Esophagus muscularis mucosa (tissue), 4 donors: Measurements from ENCODE around the gene MANBA.

ENCODE experiments used
- EP300 ChIP-seq: sonication (generic); formaldehyde crosslinking; IDR thresholded peaks from one replicate; pipeline ENCODE4 v1.6.1; 2017; ENCODE audit warnings: antibody characterized with exemption
- POLR2A ChIP-seq: fragments of 450-650 bp; IDR thresholded peaks from one replicate; pipeline ENCODE4 v1.6.1; 2017; ENCODE audit warnings: antibody characterized with exemption, moderate library complexity, mild to moderate bottlenecking, low read depth
- TF ChIP-seq, protein P1 (sequence below), 3 experiments: fragments of 200-600 bp in 2 of 3; fragments of 450-650 bp in 1 of 3; sonication (generic) in 2 of 3; IDR thresholded peaks; one replicate each; pipeline ENCODE4 v1.5.1; 2017 to 2019; ENCODE audit warnings: antibody characterized with exemption in 3 of 3, mild to moderate bottlenecking in 2 of 3, moderate library complexity in 1 of 3

DNA sequence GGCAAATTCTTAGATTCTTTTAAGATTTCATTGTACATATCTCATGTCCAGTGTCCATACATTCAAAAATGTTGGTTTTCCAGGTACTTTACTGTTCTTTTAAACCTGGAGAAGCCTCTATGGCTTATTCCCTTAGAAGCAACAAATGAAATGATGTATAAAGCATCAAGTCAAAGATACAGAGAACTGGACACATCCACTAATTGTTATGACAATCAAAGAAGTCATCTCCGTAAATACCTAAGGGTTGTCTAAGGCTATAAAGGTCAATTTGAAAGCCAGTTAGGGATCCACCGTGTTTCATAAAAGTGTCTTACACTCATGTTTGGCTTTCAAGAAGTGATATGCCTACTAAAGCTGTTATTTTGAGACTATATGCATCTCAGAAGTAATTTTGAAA, 34.2 kb upstream of the MANBA start:
- TF ChIP-seq, protein P1, sequence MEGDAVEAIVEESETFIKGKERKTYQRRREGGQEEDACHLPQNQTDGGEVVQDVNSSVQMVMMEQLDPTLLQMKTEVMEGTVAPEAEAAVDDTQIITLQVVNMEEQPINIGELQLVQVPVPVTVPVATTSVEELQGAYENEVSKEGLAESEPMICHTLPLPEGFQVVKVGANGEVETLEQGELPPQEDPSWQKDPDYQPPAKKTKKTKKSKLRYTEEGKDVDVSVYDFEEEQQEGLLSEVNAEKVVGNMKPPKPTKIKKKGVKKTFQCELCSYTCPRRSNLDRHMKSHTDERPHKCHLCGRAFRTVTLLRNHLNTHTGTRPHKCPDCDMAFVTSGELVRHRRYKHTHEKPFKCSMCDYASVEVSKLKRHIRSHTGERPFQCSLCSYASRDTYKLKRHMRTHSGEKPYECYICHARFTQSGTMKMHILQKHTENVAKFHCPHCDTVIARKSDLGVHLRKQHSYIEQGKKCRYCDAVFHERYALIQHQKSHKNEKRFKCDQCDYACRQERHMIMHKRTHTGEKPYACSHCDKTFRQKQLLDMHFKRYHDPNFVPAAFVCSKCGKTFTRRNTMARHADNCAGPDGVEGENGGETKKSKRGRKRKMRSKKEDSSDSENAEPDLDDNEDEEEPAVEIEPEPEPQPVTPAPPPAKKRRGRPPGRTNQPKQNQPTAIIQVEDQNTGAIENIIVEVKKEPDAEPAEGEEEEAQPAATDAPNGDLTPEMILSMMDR (IDR thresholded peaks at IDR 0.05) = no peak
- no peak for TF ChIP-seq EP300
- no peak for TF ChIP-seq POLR2A
